GM12874 (cell line): Measurements from ENCODE around the gene CACNG7.

Experiments used
- TF ChIP-seq, protein P1 (sequence below): IDR thresholded peaks from 2 replicates; pipeline ENCODE4 v1.5.1; 2011; ENCODE audit warnings: low read depth, mild to moderate bottlenecking, control low read depth, low read length, moderate library complexity; ENCODE audit not compliant: insufficient read depth

CACNG7 gene

DNA sequence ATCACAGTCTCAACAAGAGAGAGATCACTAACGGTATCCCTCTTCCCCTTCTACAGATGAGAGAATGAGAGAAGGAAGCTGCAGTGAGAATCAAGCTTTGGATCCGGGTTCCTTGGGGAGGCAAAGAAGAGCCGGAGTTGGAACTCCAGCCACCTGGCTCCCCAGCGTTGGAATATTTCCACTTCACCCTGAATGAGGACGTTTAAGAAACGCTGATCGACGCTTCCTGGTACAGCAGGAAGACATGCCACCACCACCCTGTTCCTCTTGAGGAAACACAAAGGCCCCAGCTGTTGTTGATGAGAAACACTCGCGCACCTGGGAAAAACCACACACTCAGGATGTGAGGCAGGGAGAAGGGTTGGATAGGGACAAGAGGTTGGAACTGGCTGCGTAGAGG is 42.4 kb downstream of the CACNG7 start:
- TF ChIP-seq, protein P1, sequence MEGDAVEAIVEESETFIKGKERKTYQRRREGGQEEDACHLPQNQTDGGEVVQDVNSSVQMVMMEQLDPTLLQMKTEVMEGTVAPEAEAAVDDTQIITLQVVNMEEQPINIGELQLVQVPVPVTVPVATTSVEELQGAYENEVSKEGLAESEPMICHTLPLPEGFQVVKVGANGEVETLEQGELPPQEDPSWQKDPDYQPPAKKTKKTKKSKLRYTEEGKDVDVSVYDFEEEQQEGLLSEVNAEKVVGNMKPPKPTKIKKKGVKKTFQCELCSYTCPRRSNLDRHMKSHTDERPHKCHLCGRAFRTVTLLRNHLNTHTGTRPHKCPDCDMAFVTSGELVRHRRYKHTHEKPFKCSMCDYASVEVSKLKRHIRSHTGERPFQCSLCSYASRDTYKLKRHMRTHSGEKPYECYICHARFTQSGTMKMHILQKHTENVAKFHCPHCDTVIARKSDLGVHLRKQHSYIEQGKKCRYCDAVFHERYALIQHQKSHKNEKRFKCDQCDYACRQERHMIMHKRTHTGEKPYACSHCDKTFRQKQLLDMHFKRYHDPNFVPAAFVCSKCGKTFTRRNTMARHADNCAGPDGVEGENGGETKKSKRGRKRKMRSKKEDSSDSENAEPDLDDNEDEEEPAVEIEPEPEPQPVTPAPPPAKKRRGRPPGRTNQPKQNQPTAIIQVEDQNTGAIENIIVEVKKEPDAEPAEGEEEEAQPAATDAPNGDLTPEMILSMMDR, result no peak

DNA sequence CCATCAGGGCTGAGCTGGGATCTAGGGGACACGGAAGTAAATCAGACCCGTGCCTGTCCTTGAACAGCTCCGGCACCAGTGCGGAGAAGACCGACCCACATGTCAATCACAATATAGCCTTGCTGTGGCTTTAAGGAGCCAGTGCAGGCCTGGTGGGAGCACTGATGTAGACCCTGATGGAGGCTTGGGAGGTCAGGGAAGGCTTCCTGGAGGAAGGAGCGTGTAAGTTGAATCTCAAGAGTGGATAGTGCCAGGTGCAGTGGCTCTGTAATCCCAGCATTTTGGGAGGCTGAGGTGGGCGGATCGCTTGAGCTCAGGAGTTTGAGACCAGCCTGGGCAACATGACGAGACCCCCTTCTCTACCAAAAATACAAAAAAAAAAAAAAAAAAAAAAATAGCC is 42.9 kb downstream of the CACNG7 start:
- TF ChIP-seq, protein P1, result no peak

DNA sequence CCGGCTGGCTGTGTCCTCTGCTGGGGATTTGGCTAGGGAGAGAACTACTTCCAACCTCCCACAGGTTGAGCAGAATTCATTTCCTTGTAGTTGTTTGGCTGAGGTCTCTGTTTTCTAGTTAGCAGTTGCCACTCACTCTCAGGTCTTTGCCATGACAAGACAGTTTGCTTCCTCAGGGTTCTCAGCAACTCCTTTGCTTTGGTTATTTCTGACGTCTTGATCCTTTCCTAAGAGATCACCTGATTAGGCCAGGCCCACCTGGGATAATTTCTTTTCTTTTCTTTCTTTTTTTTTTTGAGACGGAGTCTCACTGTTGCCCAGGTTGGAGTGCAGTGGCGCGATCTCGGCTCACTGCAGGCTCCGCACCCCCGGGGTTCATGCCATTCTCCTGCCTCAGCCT is 44.3 kb downstream of the CACNG7 start:
- TF ChIP-seq, protein P1, result no peak

DNA sequence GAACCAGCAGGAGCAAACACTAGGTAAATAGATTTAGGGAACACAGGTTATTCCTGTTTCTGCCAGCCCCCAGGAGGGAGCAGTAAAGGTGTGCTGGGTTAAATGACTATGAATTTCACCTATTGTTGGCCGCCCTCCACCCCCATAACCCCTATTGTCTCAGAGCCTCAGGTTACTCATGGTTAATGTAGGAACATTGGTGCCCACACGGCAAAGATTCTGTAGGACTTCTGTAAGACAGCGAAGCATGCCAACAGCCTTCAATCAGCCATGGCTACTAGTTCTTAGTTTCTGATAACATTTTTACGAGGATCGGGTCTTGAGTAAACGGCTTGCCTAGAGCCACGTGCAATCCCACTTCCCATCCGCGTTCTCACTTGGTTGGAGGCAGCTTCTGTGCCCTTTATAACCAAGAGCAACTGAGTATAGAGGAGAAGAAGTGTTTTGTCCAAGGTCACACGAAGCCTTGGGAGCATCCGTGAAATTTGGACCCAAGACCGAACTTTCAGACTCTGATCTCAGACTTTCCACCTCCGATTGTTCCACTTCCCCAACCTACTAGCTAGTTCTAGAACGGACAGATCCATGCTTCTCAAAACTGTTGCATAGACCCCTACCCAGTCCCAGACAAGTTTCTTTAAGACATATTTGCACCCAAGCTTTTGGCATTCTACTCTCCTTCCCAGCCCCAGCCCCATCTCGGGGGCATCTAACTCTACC is 48.5 kb downstream of the CACNG7 start:
- TF ChIP-seq, protein P1, result no peak

DNA sequence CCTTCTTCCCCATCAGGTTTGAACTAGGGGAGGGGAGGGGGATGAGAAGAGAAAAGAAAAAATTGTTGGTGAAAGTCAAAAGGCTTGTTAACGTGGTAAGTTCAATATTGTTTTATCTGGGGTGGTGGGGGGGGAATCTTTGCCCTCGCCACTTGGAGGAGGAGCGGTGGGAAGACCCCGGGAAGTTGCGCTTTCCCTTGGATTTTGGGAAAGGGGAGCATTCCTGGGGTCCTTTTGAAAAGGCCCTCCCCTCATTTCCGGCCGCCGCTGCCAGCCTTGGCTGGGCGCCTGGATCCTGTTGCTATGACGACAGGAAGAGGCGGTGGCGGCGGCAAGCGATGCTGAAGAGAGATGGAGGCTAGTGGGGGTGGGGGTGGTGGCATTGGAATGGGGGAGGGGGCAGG is 49.1 kb downstream of the CACNG7 start:
- TF ChIP-seq, protein P1, result no peak

DNA sequence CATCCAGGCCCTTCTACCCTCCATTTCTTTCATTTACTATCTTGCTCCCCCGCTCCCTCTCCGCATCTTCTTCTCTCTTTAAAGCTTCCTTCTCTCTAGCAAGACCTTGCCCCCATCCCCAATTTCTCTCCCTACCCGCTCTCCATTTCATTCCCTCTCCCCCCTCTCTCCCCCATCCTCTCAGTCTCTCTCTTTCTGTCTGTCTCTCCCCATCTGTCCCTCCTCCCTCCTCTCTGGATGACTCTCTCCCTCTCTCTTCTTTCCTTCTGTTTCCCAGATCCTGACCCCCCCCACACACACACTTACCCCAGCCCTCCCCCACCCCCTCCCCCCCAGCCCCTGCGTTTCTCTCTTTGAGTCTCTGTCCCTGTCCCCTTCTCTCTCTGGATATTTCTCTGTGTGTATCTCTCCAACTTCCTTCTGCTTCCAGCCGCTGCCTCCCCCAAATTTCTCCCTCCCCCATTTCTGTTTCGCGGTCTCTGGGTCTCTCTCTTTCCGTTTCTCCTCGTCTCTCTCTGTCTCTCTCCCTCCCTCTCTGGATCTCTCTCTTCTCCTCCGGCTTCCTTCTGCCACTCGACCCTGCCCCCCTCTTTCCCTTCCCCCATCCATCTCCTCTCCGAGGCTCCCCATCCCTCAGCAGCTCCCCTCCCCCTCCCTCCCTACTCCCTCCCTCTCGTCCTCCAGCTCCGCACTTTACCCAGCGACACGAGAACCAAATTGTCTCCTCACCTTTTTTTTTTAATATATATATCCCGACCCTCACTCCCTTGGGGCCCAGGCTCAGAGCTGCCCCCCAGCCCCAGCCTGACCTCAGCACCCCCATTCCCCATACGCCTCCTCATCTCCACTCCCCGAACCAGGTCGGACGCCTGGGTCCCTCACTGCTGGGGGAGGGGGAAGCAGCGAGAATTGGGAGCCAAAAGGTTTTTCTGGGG is 50.0 kb downstream of the CACNG7 start:
- TF ChIP-seq, protein P1, result no peak

DNA sequence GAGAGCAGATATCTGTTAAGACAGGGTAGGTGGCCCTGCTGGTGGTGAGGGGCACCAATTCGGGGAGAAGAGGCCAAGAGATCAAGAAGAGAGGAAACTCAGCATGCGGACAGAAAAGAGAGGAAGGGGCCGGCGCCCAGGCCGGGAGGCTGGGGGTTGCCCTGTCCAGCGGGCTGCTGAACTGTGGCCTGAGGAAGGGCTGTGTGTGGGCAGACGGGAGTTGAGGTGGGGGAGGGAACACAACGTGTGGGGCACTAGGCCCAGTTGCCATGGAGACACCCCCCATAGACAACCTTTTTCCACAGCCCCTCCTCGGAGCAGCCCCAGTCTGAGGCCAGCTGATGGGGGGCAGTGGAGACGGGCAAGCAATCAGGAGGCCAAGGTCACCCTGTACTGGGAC is 51.1 kb downstream of the CACNG7 start:
- TF ChIP-seq, protein P1, result no peak
